HG03565 (cell line): ENCODE results near the gene GSTCD.
A peak's percentile ranks its signal among the peaks of the same experiment; 100 is the strongest.
"Not testable (repeated sequence)": the region's sequence is repeated elsewhere in the genome, so short reads cannot be mapped to it uniquely, and the experiment has no call there.

Experiments used
- ATAC-seq: cut with Tn5 transposase; IDR thresholded peaks from one replicate; pipeline ENCODE4 v1.9.1; 2021; ENCODE audit warnings: mild to moderate bottlenecking, moderate library complexity; ENCODE audit not compliant: unreplicated experiment

Gene GSTCD

GRCh38 chr4:105708181-105709080 lies at the start of gene GSTCD, which contains the start of gene INTS12:
Gene GSTCD (plus strand): TSS chr4:105708784. CDS start chr4:105717614, 8,830 bp downstream.
Gene INTS12 (minus strand): TSS chr4:105708689. CDS start chr4:105700005, 8,684 bp downstream.
- peak; percentile 66 for ATAC-seq

GRCh38 chr4:105659190-105659589 lies 49.4 kb upstream of the GSTCD start:
- ATAC-seq, result no peak

GRCh38 chr4:105661028-105661427 lies 47.6 kb upstream of the GSTCD start:
- no peak for ATAC-seq

- no peak for ATAC-seq
These were observed 45.5 kb upstream of the GSTCD start for GRCh38 chr4:105662935-105663675.

- no peak for ATAC-seq
These were observed 41.9 kb upstream of the GSTCD start for GRCh38 chr4:105666693-105667092.

- ATAC-seq, result no peak
These were observed 37.9 kb upstream of the GSTCD start for GRCh38 chr4:105670684-105671083.

GRCh38 chr4:105671301-105671700 lies 37.3 kb upstream of the GSTCD start:
- no peak for ATAC-seq

- ATAC-seq, result no peak
These were observed 34.6 kb upstream of the GSTCD start for GRCh38 chr4:105674011-105674410.

GRCh38 chr4:105677709-105678108 lies 30.9 kb upstream of the GSTCD start:
- ATAC-seq, result no peak

GRCh38 chr4:105679186-105679585 lies 29.4 kb upstream of the GSTCD start:
- ATAC-seq, result no peak

GRCh38 chr4:105683038-105683437 lies 25.5 kb upstream of the GSTCD start:
- no peak for ATAC-seq

GRCh38 chr4:105686571-105686970 lies 22.0 kb upstream of the GSTCD start:
- ATAC-seq, result no peak

- not testable (repeated sequence) for ATAC-seq
These were observed 13.8 kb upstream of the GSTCD start for GRCh38 chr4:105694812-105695211.

GRCh38 chr4:105695832-105696231 lies 12.8 kb upstream of the GSTCD start:
- ATAC-seq, result not testable (repeated sequence)

GRCh38 chr4:105698607-105699006 lies 10.0 kb upstream of the GSTCD start:
- ATAC-seq, result no peak

- no peak for ATAC-seq
These were observed 803 bp upstream of the GSTCD start for GRCh38 chr4:105707782-105708180.

- peak; percentile 13 for ATAC-seq
These were observed 482 bp downstream of the GSTCD start for GRCh38 chr4:105709081-105709450.

GRCh38 chr4:105710012-105710600 lies 1.5 kb downstream of the GSTCD start:
- no peak for ATAC-seq

- no peak for ATAC-seq
These were observed 2.1 kb downstream of the GSTCD start for GRCh38 chr4:105710678-105711077.

- no peak for ATAC-seq
These were observed 4.2 kb downstream of the GSTCD start for GRCh38 chr4:105712766-105713165.

GRCh38 chr4:105714071-105714521 lies 5.5 kb downstream of the GSTCD start:
- peak; percentile 58 for ATAC-seq
